Neutrophil (primary cell): ENCODE results near the gene GRK3.
"Not testable (repeated sequence)": the region's sequence is repeated elsewhere in the genome, so short reads cannot be mapped to it uniquely, and the experiment has no call there.

Experiments used
- H3K27ac ChIP-seq: fragments of 200-600 bp; sonication (generic); 2 replicates; pipeline ENCODE4 v1.5.1; 2016; ENCODE audit warnings: mild to moderate bottlenecking, moderate library complexity
- H3K27me3 ChIP-seq: fragments of 200-600 bp; sonication (generic); 2 replicates; pipeline ENCODE4 v1.6.0; 2016; ENCODE audit warnings: mild to moderate bottlenecking
- H3K36me3 ChIP-seq: fragments of 200-600 bp; sonication (generic); 2 replicates; pipeline ENCODE4 v1.5.1; 2017
- H3K4me1 ChIP-seq, 2 experiments: fragments of 200-600 bp in 1 of 2; sonication (generic) in 1 of 2; 1 replicate in 1 of 2; 2 replicates in 1 of 2; pipeline versions ENCODE4 v1.5.1 to v1.6.1; 2013 to 2016; ENCODE audit warnings: low read depth in 1 of 2, low read length in 1 of 2, mild to moderate bottlenecking in 1 of 2, moderate library complexity in 1 of 2; ENCODE audit not compliant: control insufficient read depth in 1 of 2, insufficient read depth in 1 of 2
- H3K4me3 ChIP-seq, 2 experiments: fragments of 200-600 bp in 1 of 2; sonication (generic) in 1 of 2; 1 replicate in 1 of 2; 2 replicates in 1 of 2; pipeline ENCODE4 v1.5.1; 2013 to 2016; ENCODE audit warnings: low read depth in 1 of 2, low read length in 1 of 2, mild to moderate bottlenecking in 1 of 2, moderate library complexity in 1 of 2
- H3K9me3 ChIP-seq: fragments of 200-600 bp; sonication (generic); 2 replicates; pipeline ENCODE4 v1.5.1; 2016
- TF ChIP-seq, protein P1 (sequence below): fragments of 200-600 bp; sonication (generic); IDR thresholded peaks from 2 replicates; pipeline ENCODE4 v1.5.1; 2016; ENCODE audit warnings: antibody characterized with exemption

The GRK3 gene

DNA sequence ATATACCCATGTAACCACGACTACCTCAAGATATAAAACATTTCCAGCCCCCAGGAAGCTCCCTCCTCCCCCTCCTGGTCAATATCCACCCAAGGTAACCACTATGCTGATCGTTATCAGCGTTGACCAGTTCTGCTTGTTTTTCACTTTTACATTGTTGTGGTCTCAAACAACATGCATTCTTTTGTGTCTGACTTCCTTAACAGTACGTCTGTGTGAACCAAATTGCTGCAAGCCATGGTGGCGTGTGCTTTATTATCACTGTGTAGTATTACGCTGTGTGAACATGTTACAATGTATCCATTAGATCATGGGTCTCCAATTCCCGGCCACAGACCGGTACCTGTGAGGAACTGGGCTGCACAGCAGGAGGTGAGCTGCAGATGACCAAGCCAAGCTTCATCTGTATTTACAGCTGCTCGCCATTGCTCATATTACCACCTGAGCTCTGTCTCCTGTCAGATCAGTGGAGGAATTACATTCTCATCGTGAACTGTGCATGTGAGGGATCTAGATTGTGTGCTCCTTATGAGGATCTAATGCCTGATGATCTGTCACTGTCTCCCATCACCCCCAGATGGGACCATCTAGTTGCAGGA lies 15.5 kb upstream of the GRK3 start:
- TF ChIP-seq, protein P1, sequence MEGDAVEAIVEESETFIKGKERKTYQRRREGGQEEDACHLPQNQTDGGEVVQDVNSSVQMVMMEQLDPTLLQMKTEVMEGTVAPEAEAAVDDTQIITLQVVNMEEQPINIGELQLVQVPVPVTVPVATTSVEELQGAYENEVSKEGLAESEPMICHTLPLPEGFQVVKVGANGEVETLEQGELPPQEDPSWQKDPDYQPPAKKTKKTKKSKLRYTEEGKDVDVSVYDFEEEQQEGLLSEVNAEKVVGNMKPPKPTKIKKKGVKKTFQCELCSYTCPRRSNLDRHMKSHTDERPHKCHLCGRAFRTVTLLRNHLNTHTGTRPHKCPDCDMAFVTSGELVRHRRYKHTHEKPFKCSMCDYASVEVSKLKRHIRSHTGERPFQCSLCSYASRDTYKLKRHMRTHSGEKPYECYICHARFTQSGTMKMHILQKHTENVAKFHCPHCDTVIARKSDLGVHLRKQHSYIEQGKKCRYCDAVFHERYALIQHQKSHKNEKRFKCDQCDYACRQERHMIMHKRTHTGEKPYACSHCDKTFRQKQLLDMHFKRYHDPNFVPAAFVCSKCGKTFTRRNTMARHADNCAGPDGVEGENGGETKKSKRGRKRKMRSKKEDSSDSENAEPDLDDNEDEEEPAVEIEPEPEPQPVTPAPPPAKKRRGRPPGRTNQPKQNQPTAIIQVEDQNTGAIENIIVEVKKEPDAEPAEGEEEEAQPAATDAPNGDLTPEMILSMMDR, result no peak
- H3K36me3 ChIP-seq, result no peaks in the 10 kb centered on the region
- H3K27ac ChIP-seq, result no peak overlapping the region
- H3K4me3 ChIP-seq, result no peak overlapping the region
- H3K27me3 ChIP-seq, result no peaks in the 10 kb centered on the region
- no peaks in the 10 kb centered on the region for H3K9me3 ChIP-seq
- H3K4me1 ChIP-seq, result no peaks in the 10 kb centered on the region

DNA sequence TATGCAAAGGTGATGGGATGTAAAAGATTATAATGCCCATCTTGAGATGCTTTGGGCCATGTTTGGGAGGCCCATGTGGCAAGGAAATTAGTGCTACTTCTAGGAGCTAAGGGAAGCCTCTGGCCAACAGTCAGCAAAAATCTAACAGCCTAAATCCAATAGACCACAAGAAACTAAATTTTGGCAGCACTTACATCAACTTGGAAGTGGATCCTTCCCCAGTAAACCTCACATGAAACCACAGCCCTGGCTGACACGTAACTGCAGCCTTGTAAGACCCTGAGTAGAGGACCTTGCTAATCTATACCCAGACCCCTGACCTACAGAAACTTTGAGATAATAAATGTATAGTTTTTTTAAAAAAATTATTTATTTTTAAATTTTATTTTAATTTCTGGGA lies 13.1 kb upstream of the GRK3 start:
- no peaks in the 10 kb centered on the region for H3K4me1 ChIP-seq
- H3K4me3 ChIP-seq, result no peak overlapping the region
- TF ChIP-seq, protein P1, result no peak
- no peaks in the 10 kb centered on the region for H3K27me3 ChIP-seq
- H3K9me3 ChIP-seq, result no peaks in the 10 kb centered on the region
- H3K36me3 ChIP-seq, result no peaks in the 10 kb centered on the region
- no peak overlapping the region for H3K27ac ChIP-seq

DNA sequence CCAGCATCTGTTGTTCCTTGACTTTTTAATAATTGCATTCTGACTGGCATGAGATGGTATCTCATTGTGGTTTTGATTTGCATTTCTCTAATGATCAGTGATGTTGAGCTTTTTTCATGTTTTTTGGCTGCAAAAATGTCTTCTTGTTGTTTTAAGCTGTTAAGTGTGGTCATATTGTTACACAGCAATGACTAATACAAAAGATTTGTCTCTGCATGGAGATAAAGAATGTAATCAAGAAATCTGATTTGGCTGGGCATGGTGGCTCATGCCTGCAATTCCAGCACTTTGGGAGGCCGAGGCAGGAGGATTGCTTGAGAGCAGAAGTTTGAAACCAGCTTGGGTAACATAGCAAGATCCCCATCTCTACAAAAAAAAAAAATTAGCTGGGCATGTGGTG lies 12.1 kb upstream of the GRK3 start:
- not testable (repeated sequence) for H3K36me3 ChIP-seq, H3K4me1 ChIP-seq, H3K4me3 ChIP-seq, H3K27me3 ChIP-seq, H3K27ac ChIP-seq, H3K9me3 ChIP-seq

DNA sequence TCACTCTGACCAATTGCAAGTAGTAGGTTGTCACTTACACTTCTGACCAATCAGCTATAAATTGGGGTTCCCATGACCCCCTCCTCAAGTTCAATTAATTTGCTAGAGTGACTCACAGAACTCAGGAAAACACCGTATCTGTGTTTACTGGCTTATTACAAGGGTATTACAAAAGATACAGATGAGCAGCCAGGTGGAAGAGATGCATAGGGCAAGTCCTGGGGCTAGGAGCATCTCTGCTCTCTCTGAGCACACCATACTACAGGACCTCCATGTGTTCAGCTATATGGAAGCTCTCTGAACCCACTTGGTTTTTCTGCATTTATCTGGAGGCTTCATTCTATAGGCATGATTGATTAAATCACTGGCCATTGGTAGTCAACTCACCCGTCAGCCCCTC lies 11.3 kb upstream of the GRK3 start:
- Histone ChIP-seq H3K27me3 (no peaks in the 10 kb centered on the region), H3K9me3 (no peaks in the 10 kb centered on the region), H3K36me3 (no peaks in the 10 kb centered on the region), H3K4me1 (no peaks in the 10 kb centered on the region), H3K27ac (no peak overlapping the region), H3K4me3 (no peak overlapping the region)
- TF ChIP-seq, protein P1, result no peak

DNA sequence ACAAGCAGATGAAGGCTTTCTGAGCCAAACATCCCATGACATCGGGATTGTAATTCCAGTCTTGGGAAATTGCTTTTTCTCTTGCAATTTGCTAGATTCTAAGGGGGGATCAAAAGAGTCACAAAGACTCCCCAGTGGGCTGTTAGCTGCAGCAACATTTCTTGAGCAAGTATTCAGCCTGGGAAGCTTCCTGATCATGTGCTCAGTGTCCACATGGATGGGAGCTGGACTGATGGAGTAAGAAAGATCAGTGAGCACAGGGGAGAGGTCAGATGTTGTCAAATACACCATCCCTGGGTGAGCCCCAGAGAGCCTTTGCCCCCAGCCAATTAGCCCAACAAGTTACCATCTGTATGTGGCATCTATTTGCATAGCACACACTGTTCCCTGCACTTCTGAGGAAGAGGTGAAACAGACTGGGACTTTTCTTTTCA lies 10.2 kb upstream of the GRK3 start:
- no peaks in the 10 kb centered on the region for H3K4me1 ChIP-seq
- H3K27me3 ChIP-seq, result no peaks in the 10 kb centered on the region
- H3K27ac ChIP-seq, result no peak overlapping the region
- H3K9me3 ChIP-seq, result no peaks in the 10 kb centered on the region
- H3K36me3 ChIP-seq, result no peaks in the 10 kb centered on the region
- TF ChIP-seq, protein P1, result no peak
- H3K4me3 ChIP-seq, result no peak overlapping the region

DNA sequence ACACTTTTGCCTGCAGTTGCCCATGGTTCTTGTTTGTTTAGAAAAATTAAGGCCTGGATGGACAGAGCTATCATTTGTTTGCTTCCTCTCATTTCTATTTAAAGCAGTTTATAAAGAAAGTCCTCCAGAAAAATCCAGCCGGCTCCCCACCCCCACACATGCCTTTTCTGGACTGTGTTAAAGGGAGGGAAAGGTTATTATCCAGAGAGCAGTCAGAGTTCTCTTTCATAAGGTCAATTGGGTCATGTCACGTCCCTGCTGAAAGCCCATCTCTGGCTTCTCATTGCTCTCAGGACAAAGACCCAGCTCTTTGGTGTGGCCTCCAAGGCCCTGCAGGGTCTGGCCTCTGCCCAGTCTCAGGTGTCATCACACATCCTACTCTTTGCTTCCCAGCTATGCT lies 9.8 kb upstream of the GRK3 start:
- H3K4me1 ChIP-seq, result no peaks in the 10 kb centered on the region
- H3K4me3 ChIP-seq, result no peak overlapping the region
- H3K9me3 ChIP-seq, result no peaks in the 10 kb centered on the region
- H3K27ac ChIP-seq, result no peak overlapping the region
- TF ChIP-seq, protein P1, result no peak
- no peaks in the 10 kb centered on the region for H3K36me3 ChIP-seq
- H3K27me3 ChIP-seq, result no peaks in the 10 kb centered on the region
